Kidney epithelial cell (primary cell): ENCODE measurements around the gene VWDE. TPM values are rescaled to one million over a fixed set of nuclear protein-coding genes. Genes with fewer than 3 reads are reported as not detected.

Experiments
- DNase-seq: peaks from one replicate; pipeline ENCODE4 v3.0.0-alpha.2; 2010; ENCODE audit warnings: low read depth
- H3K27me3 ChIP-seq: 2 replicates; pipeline ENCODE4 v1.6.0; 2011; ENCODE audit warnings: low read length; ENCODE audit not compliant: control insufficient read depth, insufficient read depth
- H3K36me3 ChIP-seq: 2 replicates; pipeline ENCODE4 v1.5.1; 2011; ENCODE audit warnings: low read length; ENCODE audit not compliant: control insufficient read depth, insufficient read depth
- H3K4me3 ChIP-seq: 2 replicates; pipeline ENCODE4 v1.5.1; 2011; ENCODE audit warnings: low read depth, mild to moderate bottlenecking, control low read depth, low read length
- CTCF ChIP-seq: IDR thresholded peaks from 2 replicates; pipeline ENCODE4 v1.5.1; 2011; ENCODE audit warnings: mild to moderate bottlenecking, moderate library complexity, low read length, control low read depth, inconsistent platforms; ENCODE audit not compliant: insufficient read depth, poor library complexity, severe bottlenecking
- total RNA-seq: library from RNA; depleted of rRNA; stranded (reverse); fragments of >200 nt; gene quantifications from 2 replicates; pipeline ENCODE4 v1.2.3, GENCODE V29; 2015

Gene VWDE
- total RNA-seq, 1 donor from 2014 or later: 3.3 TPM

GRCh38 chr7:12297283-12298108 is 106.2 kb downstream of the VWDE start:
- no peak for DNase-seq
- no peak for TF ChIP-seq CTCF
- Histone ChIP-seq H3K27me3 (no peaks in the 10 kb centered on the region), H3K4me3 (no peak overlapping the region), H3K36me3 (no peaks in the 10 kb centered on the region)

GRCh38 chr7:12296051-12296570 is 107.6 kb downstream of the VWDE start:
- H3K27me3 ChIP-seq: no peaks in the 10 kb centered on the region
- no peak for DNase-seq
- no peak for TF ChIP-seq CTCF

GRCh38 chr7:12294701-12295100 is 109.0 kb downstream of the VWDE start:
- H3K27me3 ChIP-seq: no peaks in the 10 kb centered on the region

More at GRCh38 chr7:12296051-12296570, 107.6 kb downstream of the VWDE start:
- Histone ChIP-seq H3K36me3 (no peaks in the 10 kb centered on the region), H3K4me3 (no peak overlapping the region)

GRCh38 chr7:12291870-12292269 is 111.8 kb downstream of the VWDE start:
- DNase-seq: no peak
- H3K27me3 ChIP-seq: no peaks in the 10 kb centered on the region
- H3K4me3 ChIP-seq: no peak overlapping the region
- no peaks in the 10 kb centered on the region for H3K36me3 ChIP-seq
- peak; percentile 26 for TF ChIP-seq CTCF

More at GRCh38 chr7:12294701-12295100, 109.0 kb downstream of the VWDE start:
- no peaks in the 10 kb centered on the region for H3K36me3 ChIP-seq
- no peak for TF ChIP-seq CTCF
- H3K4me3 ChIP-seq: no peak overlapping the region
- DNase-seq: no peak

GRCh38 chr7:12290761-12291160 is 112.9 kb downstream of the VWDE start:
- no peaks in the 10 kb centered on the region for H3K36me3 ChIP-seq
- TF ChIP-seq CTCF: no peak
- H3K27me3 ChIP-seq: no peaks in the 10 kb centered on the region
- no peak overlapping the region for H3K4me3 ChIP-seq
- no peak for DNase-seq
